Activated CD8-positive, alpha-beta T cell treated with anti-CD3 and anti-CD28 coated beads, Interleukin-2, amount 10 ng/mL, durations not matched to agents 7 days and 5 days (primary cell): ENCODE measurements around the gene POM121C. TPM values are rescaled to one million over a fixed set of nuclear protein-coding genes. Genes with fewer than 3 reads are reported as not detected.
"Not testable (repeated sequence)": the region's sequence is repeated elsewhere in the genome, so short reads cannot be mapped to it uniquely, and the experiment has no call there.

Experiments used
- ATAC-seq: fragments of 150-1000 bp; cut with Tn5 transposase; one replicate; pipeline ENCODE4 v1.10.0; 2021; ENCODE audit warnings: moderate library complexity
- CTCF ChIA-PET: fragments of 350-600 bp; sonication (Branson Sonifier 250); formaldehyde crosslinking; loops from one replicate; lab custom pipeline; 2021; ENCODE audit warnings: antibody characterized with exemption; lab: Charles Lee
- POLR2A ChIA-PET: fragments of 350-600 bp; sonication (Branson Sonifier 250); formaldehyde crosslinking; loops from one replicate; lab custom pipeline; 2021; ENCODE audit warnings: antibody characterized with exemption; lab: Charles Lee
- DNase-seq: peaks from one replicate; pipeline ENCODE4 v3.0.0-alpha.2; 2020
- H3K27ac Mint-ChIP-seq: one replicate; pipeline ENCODE4 v1.8.0; 2021; ENCODE audit warnings: mild to moderate bottlenecking, mixed read lengths
- H3K27me3 Mint-ChIP-seq: one replicate; pipeline ENCODE4 v1.8.0; 2021; ENCODE audit warnings: low read depth, mixed read lengths
- H3K36me3 Mint-ChIP-seq: one replicate; pipeline ENCODE4 v1.8.0; 2021; ENCODE audit warnings: low read depth, mixed read lengths
- H3K4me1 Mint-ChIP-seq: one replicate; pipeline ENCODE4 v1.8.0; 2021; ENCODE audit warnings: low read depth, mixed read lengths
- H3K4me3 Mint-ChIP-seq: one replicate; pipeline ENCODE4 v1.8.0; 2021; ENCODE audit warnings: mild to moderate bottlenecking, mixed read lengths
- H3K9me3 Mint-ChIP-seq: one replicate; pipeline ENCODE4 v1.8.0; 2022; ENCODE audit warnings: mixed read lengths; ENCODE audit not compliant: insufficient read depth
- total RNA-seq, 2 experiments: library from RNA; stranded (reverse); gene quantifications; one replicate each; pipeline ENCODE4 v1.2.3, GENCODE V29; 2021

The POM121C gene
- total RNA-seq, 2 experiments from 2014 or later = 78.2 to 82.5 TPM

DNA sequence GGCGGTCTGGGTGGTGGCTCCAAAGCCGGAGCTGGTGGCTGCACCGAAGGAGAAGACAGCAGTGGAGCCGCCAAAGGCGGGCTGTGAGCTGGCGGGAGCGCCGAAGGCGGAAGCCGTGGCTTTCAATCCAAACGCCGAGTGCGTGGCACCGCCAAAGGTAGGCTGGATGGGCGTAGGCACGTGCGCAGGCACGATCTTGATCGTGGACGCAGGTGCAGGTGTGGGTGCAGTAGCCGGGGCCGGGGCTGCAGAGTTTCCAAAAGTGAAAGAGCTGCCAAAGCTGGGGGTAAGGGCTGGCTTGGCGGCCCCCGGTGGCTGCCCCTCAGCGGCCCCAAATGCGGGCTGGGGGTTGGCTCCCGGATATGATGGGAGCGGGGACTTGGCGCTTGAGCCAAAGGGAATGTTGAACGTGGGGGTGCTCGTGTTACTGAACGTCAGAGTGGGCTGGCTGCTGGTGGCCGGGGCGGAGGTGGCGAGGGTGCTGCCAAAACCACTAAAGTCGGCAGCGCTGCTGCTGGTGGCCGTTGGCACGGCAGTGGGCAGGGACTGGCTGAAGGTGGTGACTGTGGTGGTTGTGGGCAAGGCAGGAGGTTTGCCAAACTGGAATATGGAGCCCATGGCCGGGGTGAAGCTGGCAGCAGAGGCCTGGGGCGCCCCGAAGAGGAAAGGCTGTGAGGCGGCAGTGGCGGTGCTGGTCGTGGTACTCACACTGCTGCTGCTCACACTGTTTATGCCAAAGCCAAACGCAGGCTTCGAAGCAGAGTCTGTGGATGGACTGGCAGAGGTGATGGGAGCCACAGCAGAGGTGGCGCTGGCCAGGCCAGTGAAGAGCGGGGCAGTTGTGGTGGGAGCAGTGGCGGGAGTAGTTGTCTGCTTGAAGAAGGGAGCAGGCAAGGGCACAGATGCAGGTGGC lies 64.0 kb downstream of the POM121C start:
- ATAC-seq = not testable (repeated sequence)
- peaks cover 19% of the 10 kb centered on the region for H3K36me3 Mint-ChIP-seq

DNA sequence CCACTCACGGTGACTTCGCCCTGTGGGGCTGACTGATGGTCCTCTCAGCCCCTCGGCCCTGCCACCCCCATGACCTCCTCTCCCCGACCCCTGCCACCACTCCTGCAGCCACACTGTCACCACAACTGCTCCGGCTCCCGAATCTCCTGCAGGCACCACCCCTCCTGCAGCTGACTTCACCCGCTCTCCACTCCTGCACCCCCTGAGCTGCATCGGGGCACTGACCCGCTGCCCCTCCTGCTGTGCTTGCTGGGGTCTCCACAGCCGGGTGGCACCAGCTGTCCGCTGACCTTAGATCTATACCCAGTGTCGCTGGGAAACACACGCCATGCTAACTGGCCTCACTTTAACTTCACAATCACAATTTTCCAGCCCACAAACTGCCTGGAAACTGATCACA lies 65.9 kb downstream of the POM121C start:
- DNase-seq, POLR2A ChIA-PET, H3K4me3 Mint-ChIP-seq, H3K27me3 Mint-ChIP-seq, H3K4me1 Mint-ChIP-seq, H3K9me3 Mint-ChIP-seq, ATAC-seq, CTCF ChIA-PET: not testable (repeated sequence)
- Mint-ChIP-seq H3K36me3 (peaks cover 23% of the 10 kb centered on the region), H3K27ac (peak overlapping the region; percentile 17)

More for the DNA sequence above, 64.0 kb downstream of the POM121C start:
- POLR2A ChIA-PET, CTCF ChIA-PET, H3K9me3 Mint-ChIP-seq, H3K4me3 Mint-ChIP-seq, H3K27me3 Mint-ChIP-seq, H3K4me1 Mint-ChIP-seq, H3K27ac Mint-ChIP-seq: not testable (repeated sequence)
- peak; percentile 13 for DNase-seq

- H3K27me3 Mint-ChIP-seq, H3K9me3 Mint-ChIP-seq, POLR2A ChIA-PET, CTCF ChIA-PET, H3K27ac Mint-ChIP-seq, ATAC-seq, H3K4me3 Mint-ChIP-seq, DNase-seq, H3K4me1 Mint-ChIP-seq: not testable (repeated sequence)
- H3K36me3 Mint-ChIP-seq = peaks cover 23% of the 10 kb centered on the region
These were observed 66.4 kb downstream of the POM121C start for GRCh38 chr7:75419693-75420092.

DNA sequence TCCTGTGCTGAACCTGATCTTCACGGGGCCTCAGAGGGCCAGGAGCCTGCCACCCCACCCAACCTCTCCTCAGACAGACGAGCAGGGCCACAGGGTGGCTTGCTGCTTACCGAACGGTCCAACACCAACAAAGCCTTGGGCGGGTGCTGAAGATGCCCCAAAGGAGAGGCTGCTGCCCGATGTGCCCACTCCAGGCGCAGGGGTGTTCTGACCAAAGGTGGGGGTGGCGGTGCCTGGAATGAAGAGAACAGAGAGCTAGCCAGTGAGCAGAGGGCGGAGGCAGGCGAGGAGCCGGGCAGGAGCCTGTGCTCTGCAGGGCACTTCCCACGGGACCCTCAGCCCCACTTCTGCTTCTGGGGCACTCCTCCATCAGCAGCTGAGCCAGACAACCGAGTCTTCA lies 66.9 kb downstream of the POM121C start:
- CTCF ChIA-PET, H3K4me3 Mint-ChIP-seq, H3K27ac Mint-ChIP-seq, DNase-seq, H3K4me1 Mint-ChIP-seq, POLR2A ChIA-PET, H3K9me3 Mint-ChIP-seq, H3K27me3 Mint-ChIP-seq, ATAC-seq: not testable (repeated sequence)
- peaks cover 20% of the 10 kb centered on the region for H3K36me3 Mint-ChIP-seq

- ATAC-seq = peak; percentile 10
- H3K4me1 Mint-ChIP-seq, H3K27me3 Mint-ChIP-seq, H3K4me3 Mint-ChIP-seq, POLR2A ChIA-PET, CTCF ChIA-PET, DNase-seq, H3K9me3 Mint-ChIP-seq, H3K27ac Mint-ChIP-seq: not testable (repeated sequence)
- peaks cover 19% of the 10 kb centered on the region for H3K36me3 Mint-ChIP-seq
These were observed 67.7 kb downstream of the POM121C start for GRCh38 chr7:75418292-75418858.

DNA sequence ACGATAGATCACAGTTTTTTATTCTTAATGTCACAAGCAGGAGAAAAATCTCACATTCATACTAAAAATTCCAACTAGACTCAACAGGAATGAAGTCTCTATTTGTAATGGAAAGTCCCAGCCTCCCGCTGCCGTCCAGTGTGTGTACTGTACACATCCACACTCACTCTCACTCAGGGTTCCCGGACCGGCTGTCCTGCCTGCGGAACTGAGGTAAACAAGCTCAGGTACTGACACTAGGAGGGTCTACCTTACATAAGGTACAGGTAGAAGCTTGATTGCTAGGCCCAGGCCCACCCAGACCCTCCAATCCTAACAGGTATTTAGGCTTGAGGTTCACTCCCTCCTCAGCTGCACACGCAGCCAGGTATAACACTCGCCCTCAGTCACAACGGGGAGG lies 69.3 kb downstream of the POM121C start:
- POLR2A ChIA-PET, DNase-seq, CTCF ChIA-PET, H3K4me3 Mint-ChIP-seq, H3K27me3 Mint-ChIP-seq, H3K4me1 Mint-ChIP-seq, H3K9me3 Mint-ChIP-seq, H3K27ac Mint-ChIP-seq, ATAC-seq: not testable (repeated sequence)
- H3K36me3 Mint-ChIP-seq = peaks cover 19% of the 10 kb centered on the region

DNA sequence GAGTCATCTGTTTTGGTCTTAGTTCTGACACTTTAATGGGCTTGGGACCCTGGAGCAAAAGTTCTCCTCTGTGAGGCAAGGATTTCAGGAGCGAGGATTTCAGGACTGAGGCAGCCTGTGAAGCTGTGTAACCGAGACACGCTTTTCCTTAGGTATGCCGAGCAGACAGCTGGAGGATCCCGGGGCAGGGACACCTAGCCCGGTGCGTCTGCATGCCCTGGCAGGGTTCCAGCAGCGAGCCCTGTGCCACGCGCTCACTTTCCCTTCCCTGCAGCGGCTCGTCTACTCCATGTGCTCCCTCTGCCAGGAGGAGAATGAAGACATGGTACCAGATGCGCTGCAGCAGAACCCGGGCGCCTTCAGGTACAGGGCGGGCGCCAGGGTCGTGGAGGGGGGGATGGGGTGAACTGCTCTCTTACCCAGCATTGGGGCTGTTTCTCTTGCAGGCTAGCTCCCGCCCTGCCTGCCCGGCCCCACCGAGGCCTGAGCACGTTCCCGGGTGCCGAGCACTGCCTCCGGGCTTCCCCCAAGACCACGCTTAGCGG lies 70.2 kb downstream of the POM121C start:
- ATAC-seq, H3K4me1 Mint-ChIP-seq, H3K27me3 Mint-ChIP-seq, DNase-seq, POLR2A ChIA-PET, H3K27ac Mint-ChIP-seq, H3K4me3 Mint-ChIP-seq, H3K9me3 Mint-ChIP-seq, CTCF ChIA-PET: not testable (repeated sequence)
- peaks cover 16% of the 10 kb centered on the region for H3K36me3 Mint-ChIP-seq

DNA sequence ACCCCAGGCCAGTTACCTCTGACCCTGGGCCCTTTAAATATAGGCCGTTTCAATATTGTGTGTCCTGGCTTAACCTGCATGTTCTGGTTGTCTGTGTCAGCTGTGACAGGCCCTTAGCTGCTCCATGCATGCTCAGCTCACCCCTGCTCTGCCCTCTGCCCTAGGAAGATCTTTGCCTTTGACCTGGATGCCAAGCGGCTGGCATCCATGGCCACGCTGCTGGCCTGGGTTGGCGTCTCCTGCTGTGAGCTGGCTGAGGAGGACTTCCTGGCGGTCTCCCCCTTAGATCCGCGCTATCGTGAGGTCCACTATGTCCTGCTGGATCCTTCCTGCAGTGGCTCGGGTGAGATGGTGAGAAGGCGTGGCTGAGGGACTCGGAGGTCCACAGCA lies 70.7 kb downstream of the POM121C start:
- CTCF ChIA-PET, H3K4me1 Mint-ChIP-seq, H3K27me3 Mint-ChIP-seq, H3K27ac Mint-ChIP-seq, H3K4me3 Mint-ChIP-seq, DNase-seq, H3K9me3 Mint-ChIP-seq, ATAC-seq, POLR2A ChIA-PET: not testable (repeated sequence)
- peaks cover 14% of the 10 kb centered on the region for H3K36me3 Mint-ChIP-seq

DNA sequence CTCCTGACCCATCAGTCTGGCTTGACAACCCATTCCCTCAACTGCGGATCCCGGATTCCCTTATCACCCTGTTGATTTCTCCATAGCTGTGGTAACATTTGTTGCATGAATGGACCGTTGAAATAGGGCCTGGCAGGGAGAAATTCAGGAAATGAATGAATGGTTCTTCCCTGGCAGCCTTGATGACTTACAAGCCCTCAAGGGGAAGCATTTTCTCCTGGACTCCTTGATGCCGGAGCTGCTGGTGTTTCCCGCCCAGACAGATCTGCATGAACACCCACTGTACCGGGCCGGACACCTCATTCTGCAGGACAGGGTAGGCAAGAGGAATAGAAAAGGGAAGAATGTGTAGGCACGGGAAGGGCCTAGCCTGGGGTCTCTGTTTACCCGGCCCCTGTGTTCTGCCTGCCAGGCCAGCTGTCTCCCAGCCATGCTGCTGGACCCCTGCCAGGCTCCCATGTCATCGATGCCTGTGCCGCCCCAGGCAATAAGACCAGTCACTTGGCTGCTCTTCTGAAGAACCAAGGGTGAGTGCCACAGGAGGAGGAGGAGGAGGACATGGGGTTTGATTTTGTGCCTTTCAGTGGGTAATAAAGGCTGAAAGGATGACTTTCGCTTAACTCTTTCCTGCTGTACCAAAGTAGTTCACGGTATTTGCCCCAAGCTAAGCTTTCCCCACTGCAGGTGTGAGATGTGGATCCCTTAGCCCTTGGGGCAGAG lies 71.2 kb downstream of the POM121C start:
- ATAC-seq, H3K27ac Mint-ChIP-seq, POLR2A ChIA-PET, H3K4me3 Mint-ChIP-seq, DNase-seq, H3K27me3 Mint-ChIP-seq, CTCF ChIA-PET, H3K9me3 Mint-ChIP-seq, H3K4me1 Mint-ChIP-seq: not testable (repeated sequence)
- H3K36me3 Mint-ChIP-seq = peaks cover 10% of the 10 kb centered on the region

DNA sequence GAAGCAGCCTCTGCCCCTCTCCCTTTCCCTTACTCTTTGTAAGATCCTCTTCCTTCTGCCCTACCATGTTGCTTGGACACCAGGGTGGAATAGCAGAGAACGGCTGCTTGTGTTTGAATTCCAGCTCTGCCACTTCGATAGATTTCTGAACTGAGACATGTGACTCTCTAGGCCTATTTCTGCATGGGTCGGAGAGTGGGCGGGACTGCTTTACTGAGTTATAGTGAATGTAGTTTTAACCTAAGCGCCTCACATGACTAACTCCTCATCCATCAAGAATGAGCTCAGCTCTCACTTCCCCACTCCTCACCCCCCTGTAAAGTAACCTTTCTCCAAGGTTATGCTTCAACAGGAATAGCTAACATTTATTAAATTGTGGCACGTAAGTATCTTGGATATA lies 71.9 kb downstream of the POM121C start:
- H3K27ac Mint-ChIP-seq, H3K36me3 Mint-ChIP-seq, DNase-seq, H3K4me3 Mint-ChIP-seq, H3K4me1 Mint-ChIP-seq, ATAC-seq, H3K9me3 Mint-ChIP-seq, CTCF ChIA-PET, H3K27me3 Mint-ChIP-seq, POLR2A ChIA-PET: not testable (repeated sequence)

GRCh38 chr7:75410823-75411173 lies 75.3 kb downstream of the POM121C start:
- CTCF ChIA-PET, H3K36me3 Mint-ChIP-seq, H3K4me1 Mint-ChIP-seq, H3K4me3 Mint-ChIP-seq, DNase-seq, H3K9me3 Mint-ChIP-seq, H3K27ac Mint-ChIP-seq, H3K27me3 Mint-ChIP-seq, POLR2A ChIA-PET: not testable (repeated sequence)
- ATAC-seq = peak; percentile 15
